Dermis blood vessel endothelial cell (primary cell): ENCODE results near the gene RAE1. TPM values are rescaled to one million over a fixed set of nuclear protein-coding genes. Genes with fewer than 3 reads are reported as not detected.
A peak's percentile ranks its signal among the peaks of the same experiment; 100 is the strongest.
"Not testable (repeated sequence)": the region's sequence is repeated elsewhere in the genome, so short reads cannot be mapped to it uniquely, and the experiment has no call there.

ENCODE experiments used
- DNase-seq: peaks from one replicate; pipeline ENCODE4 v3.0.0; 2010
- total RNA-seq: library from RNA; depleted of rRNA; stranded (reverse); fragments of >200 nt; gene quantifications from 2 replicates; pipeline ENCODE4 v1.2.3, GENCODE V29; 2014

Gene RAE1
- total RNA-seq, 1 donor from 2014 or later: 41.4 TPM

- no peak for DNase-seq
Observed at GRCh38 chr20:57327820-57328219, 23.2 kb upstream of the RAE1 start.

GRCh38 chr20:57329608-57330221, 21.3 kb upstream of the RAE1 start, which contains the start of gene SPO11:
Gene SPO11 (plus strand): TSS chr20:57329803. CDS start chr20:57329868, 65 bp downstream.
- no peak for DNase-seq

DNA sequence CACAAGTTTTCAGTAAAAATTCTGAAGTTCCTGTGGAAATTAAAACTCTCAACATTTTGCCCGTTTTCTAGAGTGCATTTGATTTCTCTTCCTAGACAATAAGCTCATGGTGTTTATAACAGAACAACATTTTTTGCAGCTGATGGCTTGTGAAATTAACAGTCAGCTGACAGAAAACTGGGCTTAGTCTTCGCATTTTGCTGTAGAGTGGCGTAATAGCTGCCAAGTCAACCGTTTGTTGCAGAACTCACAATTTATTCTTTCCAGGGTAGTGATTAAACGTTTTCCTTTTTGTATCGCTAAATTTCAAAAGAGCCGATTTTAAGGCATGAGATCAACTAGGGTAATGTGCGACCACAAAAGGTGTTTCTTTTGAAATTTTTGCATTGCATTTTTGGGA, 20.1 kb upstream of the RAE1 start:
- DNase-seq: no peak

DNA sequence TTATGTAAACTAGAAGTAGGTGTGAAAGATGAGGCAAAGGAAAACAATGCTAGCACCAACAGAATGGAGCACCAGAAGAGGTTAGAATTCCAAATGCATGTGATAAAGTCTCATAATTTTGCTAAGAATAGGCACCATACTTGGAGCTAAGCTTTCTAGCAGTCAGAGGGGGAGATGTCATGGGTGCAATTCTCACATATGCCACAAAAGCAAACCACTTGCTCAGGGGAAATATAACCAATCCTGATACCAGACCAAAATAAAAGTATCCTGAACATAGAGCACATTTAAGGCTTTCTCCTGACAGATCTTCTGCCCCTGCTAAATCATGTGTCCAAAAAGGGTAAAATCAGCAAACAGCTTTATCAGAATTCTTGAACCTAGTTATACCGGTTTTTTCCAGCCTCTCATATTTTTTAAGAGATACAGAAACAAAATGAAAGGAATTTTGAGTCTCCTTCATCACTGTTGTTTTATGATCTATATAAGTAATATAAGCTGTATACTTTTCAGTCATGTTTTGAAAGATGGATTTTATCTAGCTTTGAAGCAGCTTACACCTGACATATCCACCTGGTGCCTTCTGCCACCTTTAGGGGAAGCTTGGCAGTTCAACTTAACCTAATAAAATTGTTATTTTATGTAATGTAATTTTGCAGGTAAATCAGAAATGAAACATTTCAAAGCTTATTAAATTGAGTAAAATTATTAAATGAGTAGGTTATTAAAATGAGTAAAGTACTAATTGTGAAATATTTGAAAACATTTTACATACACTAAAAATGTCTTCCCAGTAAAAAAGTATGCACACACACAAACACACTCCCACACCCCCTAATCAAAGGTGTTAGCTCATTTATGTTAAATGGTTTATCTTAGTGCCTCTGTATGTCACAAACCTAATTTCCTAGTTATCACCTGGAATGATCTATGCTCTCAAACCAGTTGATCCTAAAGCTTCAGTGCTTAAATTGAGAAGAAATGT, 18.7 kb upstream of the RAE1 start:
- no peak for DNase-seq

GRCh38 chr20:57335392-57335791, 15.7 kb upstream of the RAE1 start:
- no peak for DNase-seq

DNA sequence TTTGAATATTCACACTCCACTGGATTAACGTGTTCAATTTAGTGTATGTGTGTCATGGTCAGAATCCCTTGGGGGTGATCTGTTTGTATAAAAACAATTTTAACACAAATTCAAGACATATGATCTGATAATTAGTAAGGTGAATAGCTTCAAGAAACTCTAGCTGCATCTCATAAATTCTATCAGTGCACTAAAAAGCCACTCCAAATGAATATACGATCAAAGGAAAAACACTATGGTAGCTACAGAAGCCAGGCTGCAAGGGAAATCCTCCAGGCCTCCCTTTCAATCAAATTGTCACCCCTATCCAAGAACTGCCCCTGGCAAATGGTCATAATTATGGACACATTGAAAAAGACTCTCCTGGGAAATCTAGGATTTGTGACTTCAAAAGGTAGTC, 9.4 kb upstream of the RAE1 start:
- DNase-seq: no peak

GRCh38 chr20:57342829-57343228, 8.2 kb upstream of the RAE1 start:
- DNase-seq: no peak

GRCh38 chr20:57346477-57346876, 4.6 kb upstream of the RAE1 start:
- DNase-seq: peak; percentile 80

DNA sequence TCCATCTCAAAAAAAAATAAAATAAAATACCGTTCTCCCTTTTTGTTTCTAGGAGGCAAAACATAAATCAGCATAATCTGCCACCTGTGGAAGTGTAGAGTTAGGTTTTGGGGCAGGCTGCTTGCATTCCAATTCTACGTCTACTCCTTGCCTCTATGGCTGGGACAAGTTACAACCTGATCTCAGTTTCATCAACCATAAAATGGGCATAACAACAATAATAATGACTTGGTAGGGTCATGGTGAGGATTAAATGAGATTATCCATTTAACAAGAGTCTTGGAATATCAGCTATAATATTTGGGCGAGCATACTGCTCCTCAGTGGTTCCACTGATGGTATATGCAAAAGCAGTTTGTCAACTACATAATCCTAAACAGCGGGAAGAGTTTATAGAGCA, 3.7 kb upstream of the RAE1 start:
- DNase-seq: no peak

DNA sequence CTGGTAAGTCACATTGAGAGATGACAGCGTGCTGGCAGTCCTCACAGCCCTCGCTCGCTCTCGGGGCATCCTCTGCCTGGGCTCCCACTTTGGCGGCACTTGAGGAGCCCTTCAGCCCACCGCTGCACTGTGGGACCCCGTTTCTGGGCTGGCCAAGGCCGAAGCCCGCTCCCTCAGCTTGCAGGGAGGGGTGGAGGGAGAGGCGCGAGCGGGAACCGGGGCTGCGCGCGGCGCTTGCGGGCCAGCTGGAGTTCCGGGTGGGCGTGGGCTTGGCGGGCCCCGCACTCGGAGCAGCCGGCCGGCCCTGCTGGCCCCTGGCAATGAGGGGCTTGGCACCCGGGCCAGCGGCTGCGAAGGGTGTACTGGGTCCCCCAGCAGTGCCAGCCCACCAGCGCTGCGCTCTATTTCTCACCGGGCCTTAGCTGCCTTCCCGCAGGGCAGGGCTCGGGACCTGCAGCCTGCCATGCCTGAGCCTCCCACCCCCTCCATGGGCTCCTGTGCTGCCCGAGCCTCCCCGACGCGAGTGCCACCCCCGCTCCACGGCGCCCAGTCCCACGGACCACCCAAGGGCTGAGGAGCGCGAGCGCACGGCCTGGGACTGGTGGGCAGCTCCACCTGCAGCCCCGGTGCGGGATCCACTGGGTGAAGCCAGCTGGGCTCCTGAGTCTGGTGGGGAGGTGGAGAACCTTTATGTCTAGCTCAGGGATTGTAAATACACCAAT, 2.7 kb upstream of the RAE1 start:
- not testable (repeated sequence) for DNase-seq

GRCh38 chr20:57348922-57349574, 2.0 kb upstream of the RAE1 start:
- DNase-seq: not testable (repeated sequence)

DNA sequence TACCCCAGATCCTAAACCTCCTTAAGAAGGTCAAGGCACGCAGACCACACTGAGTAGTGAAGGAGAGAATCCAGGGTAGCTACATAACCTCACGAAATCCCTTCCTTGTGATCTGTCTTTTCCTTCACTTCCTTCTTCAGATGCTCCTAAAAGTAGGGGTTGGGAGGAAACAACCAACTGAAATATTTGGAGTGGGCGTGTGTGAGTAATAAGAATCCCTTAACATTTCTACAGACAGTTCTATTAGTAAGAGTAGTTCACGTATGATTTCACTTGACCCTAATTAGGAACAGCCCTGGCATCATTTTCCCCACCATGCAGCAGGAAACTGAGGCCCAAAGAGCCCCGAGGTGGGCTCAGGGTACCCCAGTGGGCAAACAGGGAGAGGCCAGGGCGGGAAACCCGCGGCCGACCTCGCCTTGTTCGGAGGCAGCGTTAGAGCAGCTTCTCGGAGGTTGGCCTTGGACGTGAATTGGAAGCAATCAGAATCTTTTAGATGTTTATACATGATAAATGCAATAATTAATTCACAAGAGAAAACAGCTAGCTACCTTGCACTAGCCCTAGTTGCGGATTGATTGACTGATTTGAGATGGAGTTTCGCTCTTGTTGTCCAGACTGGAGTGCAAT, 859 bp upstream of the RAE1 start:
- DNase-seq: no peak

DNA sequence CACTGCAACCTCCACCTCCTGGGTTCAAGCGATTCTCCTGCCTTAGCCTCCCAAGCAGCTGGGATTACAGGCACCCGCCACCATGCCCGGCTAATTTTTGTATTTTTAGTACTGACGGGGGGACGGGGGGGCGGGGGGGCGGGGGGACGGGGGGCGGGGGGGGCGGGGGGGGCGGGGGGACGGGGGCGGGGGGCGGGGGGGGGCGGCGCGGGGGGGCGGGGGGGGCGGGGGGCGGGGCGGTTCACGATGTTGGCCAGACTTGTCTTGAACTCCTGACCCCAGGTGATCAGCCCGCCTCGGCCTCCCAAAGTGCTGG, 371 bp upstream of the RAE1 start:
- DNase-seq: not testable (repeated sequence)

GRCh38 chr20:57352305-57352704, 1.2 kb downstream of the RAE1 start:
- DNase-seq: no peak

DNA sequence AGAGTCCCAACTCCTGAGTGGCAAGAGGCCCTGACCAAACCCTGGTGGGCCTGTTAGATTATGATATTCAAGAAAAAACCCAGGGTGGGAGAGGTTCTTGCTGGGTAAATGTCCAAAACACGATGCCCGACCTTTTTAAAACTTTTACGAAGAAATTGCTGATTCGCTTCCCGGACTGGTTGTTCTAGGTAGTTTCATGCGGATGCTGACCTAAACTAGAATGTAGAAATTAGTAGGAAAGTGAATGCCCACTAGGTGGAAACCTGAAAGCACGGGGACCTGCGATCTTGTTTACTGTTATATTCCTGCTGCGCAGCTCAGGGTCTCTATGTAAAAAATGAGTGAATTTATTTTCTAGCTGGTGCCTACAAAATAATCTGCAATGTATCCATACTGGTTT, 2.3 kb downstream of the RAE1 start:
- no peak for DNase-seq

DNA sequence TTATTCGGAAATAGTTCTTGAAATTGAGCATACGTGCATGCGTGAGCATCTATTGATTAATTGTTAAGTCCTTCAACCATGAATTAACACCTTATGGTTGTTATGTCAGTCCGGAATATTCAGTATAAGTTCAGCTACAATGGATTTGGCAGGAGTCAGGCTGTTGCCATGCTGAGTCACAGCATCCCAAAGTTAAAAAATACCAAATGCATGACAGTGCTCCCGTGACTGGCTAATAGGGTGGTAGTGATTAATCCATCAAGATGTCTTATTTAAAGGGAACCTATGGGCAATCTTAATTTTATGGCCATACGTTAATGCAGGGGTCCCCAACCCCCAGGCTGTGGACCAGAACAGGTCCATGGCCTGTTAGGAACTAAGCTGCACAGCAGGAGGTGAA, 10.5 kb downstream of the RAE1 start:
- peak; percentile 60 for DNase-seq

DNA sequence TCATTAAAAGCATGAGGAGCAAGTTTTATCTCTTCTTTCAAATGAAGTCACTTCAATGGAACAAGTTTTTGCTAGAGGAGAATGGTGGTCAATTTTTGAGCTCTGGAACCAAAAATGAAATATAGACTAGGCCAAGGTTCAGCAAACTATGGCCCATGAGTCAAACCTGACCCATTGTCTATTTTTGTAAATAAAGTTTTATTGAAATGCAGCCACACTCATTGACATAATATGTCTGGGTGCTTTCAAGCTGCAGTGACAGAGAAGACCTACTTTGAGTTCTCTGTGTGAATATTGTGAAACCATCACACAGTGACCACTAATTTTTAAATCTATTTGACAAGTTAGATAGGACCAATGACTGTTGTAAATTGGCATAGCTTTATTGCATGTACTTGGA, 13.4 kb downstream of the RAE1 start:
- no peak for DNase-seq

DNA sequence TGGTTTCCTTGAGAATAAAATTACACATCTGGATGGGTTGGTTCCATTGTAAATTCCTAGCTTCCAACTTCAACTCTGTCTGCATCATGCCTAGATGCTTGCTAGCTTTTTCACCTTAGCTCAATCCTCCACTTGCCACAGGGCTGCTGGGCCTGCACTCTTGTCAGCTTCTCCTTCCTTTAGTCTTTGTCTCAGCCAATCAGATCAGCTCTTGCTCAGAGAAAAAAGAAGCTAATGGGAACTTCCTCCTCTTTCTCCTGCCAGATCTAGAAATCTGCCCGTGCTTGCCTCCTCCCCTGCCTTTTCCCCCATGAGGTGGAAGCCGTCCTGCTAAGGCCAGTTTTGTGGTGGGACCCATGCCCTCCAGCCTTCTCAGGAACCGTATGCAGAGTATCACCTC, 18.5 kb downstream of the RAE1 start:
- no peak for DNase-seq

GRCh38 chr20:57370316-57370715, 19.3 kb downstream of the RAE1 start:
- no peak for DNase-seq

GRCh38 chr20:57371363-57371762, 20.3 kb downstream of the RAE1 start:
- DNase-seq: no peak

GRCh38 chr20:57372157-57372556, 21.1 kb downstream of the RAE1 start:
- DNase-seq: no peak

- no peak for DNase-seq
Observed at GRCh38 chr20:57372581-57373350, 21.7 kb downstream of the RAE1 start.
